GM21723 (cell line): ENCODE data around the gene ADISSP.

Experiments used
- ATAC-seq: cut with Tn5 transposase; IDR thresholded peaks from one replicate; pipeline ENCODE4 v1.9.1; 2021; ENCODE audit warnings: mild to moderate bottlenecking, moderate library complexity; ENCODE audit not compliant: unreplicated experiment

Gene ADISSP

GRCh38 chr20:3739054-3739925, 28.3 kb downstream of the ADISSP start:
- ATAC-seq, result no peak

DNA sequence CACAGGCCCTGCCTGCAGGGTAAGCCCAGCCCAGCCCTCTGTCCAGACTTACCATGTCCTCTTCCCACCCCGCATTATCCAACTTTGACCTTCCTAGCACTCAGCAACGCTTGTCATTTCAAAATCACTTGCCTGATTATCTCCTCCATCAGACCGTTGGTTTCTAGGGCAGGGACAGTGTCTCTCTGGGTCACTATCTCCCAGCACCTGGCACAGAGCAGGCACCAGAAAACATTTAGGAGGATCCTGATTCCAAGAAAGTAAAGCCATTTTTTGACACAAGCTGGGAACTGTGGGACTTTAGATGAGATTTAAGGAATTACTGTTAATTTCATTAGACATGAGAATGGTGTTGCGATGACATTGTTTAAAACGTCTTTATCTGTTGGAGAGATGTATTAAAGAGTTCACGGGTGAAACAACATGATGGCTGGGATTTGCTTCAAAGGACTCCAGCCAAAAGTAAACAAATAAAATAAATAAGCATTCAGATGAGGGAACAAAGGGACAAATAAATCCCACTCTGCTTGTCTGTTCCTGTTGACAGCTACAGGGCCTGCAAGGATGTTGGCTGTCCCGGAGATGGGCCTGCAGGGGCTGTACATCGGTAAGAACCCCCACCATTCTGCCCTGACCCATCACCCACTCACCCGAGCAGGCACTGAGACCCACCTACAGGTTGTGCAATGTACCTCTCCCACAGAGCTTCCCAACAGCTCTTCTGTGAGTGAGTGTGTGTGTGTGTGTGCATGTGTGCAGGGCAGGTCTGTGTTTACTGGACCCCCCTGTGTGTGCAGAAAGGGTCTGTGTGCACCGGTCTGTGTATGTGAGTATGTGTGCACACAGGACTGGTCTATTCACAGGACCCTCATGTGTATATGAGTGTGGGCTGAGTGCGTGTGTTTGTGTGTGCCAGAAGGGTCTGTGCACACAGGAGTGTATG, 29.2 kb downstream of the ADISSP start:
- ATAC-seq, result no peak

GRCh38 chr20:3735768-3736167, 31.8 kb downstream of the ADISSP start:
- no peak for ATAC-seq

DNA sequence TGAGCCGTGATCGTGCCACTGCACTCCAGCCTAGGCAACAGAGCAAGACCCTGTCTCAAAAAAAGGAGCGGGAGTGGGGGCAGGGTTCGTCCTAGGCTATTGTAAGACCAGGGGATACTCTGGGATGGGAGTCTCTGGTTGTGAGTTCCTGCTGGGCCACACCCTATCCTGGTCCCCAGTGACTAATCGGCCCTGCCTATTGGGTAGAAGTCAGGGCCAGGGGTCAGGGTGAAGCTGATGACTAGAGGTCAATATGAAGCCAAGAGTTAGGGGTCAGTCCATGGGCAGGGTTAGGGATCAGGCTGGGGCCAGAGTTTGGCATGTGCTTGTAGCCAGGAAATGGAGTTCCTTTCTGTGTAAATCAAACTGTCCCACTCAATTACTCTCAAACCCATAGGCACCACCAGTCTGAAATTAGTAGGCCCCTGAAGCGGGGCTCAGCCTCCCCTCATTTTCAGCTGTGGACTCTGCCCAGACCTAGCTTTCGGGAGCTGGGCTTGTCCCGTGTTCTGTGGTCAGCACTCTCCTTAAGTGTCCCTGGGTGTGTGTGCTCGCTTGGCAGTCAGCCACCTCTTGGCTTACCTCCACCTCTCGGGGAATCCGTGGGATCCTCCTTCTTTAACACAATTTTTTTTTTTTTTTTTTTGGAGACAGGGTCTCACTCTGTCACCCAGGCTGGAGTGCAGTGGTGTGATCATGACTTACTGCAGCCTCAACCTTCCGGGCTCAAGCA, 33.3 kb downstream of the ADISSP start:
- no peak for ATAC-seq

DNA sequence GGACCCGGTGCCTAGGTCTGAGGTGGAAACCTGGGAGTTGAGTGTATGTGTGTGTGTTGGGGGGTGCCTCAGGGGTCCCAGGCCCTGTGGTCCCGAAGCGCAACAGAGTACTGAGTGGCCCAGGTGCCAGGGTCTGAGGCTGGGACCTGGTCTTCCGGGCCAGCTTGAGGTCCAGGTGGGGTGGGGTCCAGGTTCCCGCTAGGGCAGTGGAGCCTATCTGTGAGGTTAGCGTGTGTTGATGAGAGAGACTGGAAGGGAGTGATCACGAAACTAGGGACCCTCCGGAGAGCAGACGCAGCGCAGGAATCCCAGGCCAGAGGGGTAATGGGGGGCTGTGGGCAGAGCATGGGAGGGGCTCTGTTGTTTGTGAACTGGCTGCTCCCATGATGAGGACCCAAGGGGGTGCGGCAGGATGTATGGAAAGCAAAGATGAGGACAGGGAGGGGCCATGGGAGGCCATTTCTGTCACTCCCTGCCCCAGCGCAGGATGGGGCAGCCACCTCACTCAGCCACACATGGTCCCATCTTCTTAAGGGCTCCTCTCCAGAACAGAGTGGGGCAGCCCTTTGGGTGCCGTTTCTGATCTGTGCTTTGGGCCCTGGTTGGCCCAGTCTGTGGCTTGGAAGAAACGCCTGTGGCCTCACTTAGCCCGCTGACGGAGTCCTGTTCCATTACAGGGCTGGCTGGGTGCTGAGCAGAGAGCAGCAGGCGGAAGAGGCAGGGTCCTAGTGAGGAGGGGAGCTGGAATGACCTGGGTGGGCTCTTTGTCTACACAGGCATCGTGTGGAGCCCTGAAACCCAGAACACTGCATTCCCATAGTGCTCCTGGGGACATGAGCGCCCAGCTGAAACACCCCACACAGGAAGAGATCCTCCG, 34.2 kb downstream of the ADISSP start:
- ATAC-seq, result no peak

DNA sequence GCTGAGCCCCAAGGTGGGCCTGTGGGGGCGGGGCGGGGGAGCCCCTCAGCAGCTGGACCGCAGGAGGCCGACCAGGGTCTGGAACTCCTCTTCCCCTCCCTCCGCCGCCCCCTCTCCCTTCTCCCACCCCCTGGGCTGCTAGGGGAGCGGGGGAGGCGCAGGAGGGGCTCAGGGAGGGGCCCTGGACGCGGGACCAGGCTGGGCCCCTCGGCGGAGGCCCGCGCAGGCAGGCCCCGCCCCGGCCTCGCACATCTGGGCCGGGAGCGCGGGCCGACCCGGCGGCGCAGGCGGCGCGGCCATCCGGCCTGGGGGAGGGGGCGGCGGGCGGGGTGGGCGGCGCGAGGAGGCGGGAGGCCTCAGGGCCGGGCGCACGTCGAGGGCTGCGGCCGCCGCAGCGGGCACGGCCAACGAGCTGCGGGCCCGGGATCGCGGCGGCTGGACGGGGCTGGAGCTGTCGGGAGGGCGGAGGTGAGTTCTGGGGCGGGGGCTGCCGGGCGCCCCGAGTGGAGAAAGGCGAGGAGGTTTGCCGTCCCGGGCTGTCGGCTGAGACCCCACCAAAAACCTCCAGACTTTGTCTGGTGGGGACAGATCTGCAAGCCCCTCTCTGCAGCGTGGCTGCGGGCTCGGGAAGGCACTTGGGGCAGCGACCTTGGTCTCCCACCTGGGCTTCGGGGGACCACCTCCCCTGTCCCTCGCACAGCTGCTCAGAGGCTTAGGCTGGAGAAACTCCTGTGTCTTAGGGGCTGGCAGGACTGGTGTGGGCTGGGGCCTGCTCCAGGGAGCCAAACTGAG, 35.0 kb downstream of the ADISSP start, which contains the start of gene HSPA12B:
Gene HSPA12B, plus strand, starts transcription at position 359 of the 792 bp plus-strand sequence. CDS start 5,990 bp downstream, outside the sequence.
- no peak for ATAC-seq

DNA sequence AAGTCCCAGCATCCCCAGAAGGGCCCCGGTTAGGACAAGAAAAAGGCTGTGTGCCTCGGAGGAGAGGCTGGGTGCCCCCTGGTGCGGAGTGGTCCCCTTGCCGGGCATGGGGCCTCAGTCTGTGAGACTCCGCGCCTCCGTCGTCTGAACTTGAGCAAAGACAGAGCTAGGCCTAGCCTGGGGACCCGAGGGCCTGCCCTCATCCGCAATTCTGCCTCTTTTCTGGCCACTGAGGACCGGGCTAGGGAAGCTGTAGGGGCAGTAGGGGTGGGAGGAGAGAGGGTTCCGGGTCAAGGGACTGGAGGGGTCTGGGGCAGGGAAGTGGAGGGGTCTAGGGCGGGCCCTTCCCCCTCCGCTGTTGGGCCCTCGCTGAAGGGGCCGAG, 35.6 kb downstream of the ADISSP start:
- ATAC-seq, result no peak

GRCh38 chr20:3730803-3731672, 36.5 kb downstream of the ADISSP start:
- ATAC-seq, result no peak

DNA sequence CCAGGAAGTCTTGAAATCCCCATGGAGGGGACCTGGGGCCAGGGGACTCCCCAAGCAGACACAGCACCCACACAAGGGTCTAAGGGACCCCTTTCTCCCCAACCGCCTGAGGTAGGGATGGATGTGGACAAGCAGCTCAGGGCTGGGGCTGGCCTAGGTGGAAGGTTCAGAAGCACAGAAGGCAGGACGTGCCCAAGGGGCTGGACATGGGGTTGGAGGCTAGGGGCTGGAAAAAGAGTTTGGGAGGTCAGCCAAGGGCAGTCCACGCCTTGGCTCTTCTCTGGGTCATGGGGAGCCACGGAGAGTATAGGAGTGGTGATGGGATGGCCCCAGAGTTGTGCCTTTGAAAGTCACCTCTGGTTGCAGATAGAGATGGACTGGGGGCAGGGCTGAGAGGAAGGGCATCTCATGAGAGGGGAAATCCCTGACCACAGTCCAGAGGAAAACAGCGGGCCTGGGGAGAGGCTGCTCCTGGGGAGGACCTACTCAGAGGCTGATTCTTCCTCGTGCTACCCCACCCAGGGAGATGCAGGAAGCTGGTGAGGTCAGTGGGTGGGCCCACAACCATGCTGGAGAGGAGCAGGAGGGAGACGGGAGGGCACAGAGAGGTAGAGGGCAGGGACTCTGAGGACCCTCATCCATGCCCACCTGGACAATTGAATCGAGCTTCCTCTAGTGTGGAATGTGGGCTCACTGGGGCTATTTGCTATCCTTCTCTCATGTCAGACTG, 37.6 kb downstream of the ADISSP start:
- ATAC-seq, result no peak

DNA sequence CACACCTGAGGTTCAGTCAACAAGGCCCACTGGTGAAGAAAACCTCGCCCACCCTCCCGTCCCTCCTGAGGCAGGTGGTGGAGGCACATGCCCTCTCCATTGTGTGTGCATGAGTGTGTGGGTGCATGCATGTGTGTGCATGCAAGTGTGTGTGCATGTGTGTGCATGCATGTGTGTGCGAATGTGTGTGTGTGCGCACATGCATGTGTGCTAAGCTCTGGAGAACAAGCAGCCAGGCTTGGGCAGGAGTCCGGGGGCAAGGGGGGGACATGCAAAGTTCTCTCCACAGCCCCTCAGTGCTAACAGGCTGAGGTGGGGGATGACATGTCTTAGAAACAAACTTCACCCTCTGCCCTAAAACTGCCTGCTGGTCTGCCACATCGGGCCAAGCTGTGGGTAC, 38.2 kb downstream of the ADISSP start:
- ATAC-seq, result no peak

DNA sequence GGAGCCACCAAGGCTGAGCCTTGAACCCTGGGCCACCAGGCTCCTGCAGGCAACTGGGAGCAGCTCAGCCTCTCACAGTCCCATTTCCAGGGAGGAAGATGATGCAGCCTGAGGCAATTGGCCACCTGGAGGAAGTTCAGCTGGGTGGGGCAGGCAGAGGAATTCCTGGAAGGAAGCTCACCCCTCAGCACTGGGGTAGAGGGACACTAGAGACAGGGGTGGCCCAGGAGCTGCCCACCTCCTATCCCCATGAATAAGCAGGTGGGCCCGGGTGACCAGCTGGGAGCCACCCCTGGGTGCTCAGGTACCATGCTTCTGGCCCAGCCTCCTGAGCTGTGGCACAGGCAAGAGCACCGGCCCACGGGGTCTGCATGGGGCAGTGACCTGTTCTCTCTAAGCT, 38.7 kb downstream of the ADISSP start:
- ATAC-seq, result no peak

DNA sequence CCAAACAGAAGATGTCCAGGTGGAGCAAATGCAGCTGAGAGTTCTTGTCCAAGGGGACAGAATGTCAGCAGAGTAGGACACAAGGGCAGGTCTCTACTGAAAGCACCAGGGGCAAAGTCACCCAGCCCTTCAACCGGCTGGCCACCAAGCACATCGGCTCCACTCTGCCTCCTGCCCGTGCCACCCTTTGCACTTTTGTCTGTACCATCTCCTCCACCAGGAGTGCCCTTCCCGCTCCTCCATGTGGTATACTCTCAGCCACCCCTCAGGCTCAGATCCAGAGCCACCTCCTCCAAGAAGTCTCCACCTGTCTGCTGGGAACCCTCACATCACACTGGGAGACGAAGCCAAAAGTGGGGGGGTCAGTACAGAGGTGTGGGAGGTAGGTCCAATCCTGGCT, 39.2 kb downstream of the ADISSP start:
- ATAC-seq, result no peak

- no peak for ATAC-seq
These were observed 40.0 kb downstream of the ADISSP start for GRCh38 chr20:3727401-3728021.

DNA sequence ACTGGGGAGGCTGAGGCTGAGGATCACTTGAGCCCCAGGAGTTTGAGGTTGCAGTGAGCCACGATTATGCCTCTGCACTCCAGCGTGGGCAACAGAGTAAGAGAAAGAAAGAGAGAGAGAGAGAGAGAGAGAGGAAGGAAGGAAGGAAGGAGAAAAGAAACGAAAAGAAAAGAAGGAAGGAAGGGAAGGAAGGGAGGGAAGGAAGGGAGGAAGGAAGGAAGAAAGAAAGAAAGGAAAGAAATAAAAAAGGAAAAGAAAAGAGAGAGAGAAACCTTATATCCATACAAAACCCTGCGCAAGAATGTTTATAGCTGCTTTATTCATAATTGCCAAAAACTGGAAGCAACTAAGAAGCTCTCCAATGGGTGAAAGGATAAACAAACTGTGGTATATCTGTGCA, 43.2 kb downstream of the ADISSP start:
- ATAC-seq, result no peak

DNA sequence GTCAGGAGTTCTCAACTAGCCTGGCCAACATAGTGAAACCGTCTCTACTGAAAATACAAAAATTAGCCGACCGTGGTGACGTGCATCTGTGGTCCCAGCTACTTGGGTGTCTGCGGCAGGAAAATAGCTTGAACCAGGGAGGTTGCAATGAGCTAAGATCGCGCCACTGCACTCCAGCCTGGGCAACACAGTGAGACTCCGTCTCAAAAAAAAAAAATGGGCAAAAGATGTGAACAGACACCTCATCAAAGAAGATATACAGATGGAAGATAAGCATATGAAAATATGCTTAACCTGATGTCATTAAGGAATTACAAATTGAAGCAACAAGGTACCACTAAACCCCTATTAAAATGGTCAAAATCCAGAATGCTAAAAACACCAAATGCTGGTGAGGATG, 44.3 kb downstream of the ADISSP start:
- no peak for ATAC-seq

- no peak for ATAC-seq
These were observed 45.6 kb downstream of the ADISSP start for GRCh38 chr20:3721912-3722311.

DNA sequence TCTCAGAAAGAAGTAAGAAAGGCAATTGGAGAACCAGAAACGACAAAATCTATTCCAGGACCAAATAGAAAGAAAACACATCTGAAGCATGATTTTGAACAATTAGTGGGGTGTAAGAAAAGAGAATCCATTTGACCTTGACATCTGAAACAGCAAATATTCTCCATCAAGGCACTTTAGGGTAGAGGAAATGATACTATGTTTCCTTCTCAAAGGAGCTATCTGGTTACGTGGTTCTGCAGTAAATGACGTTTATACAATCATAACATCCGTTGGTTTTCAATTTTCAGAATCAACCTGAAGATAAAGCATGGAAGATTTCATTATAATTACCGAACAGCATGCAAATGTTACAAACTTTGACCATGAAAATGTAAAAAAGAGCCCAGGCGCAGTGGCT, 46.9 kb downstream of the ADISSP start:
- no peak for ATAC-seq
